ENCODE data around the gene TBC1D12. TPM values are rescaled to one million over a fixed set of nuclear protein-coding genes. Genes with fewer than 3 reads are reported as not detected.

Gene TBC1D12
- total RNA-seq, 1 experiment from 2014 or later = 5.8 TPM

GRCh38 chr10:94358480-94358879 is 43.9 kb upstream of the TBC1D12 start:
- TF ChIP-seq CTCF (IDR thresholded peaks at IDR 0.05; ENCODE audit: unreplicated experiment) = no peak
- Mint-ChIP-seq H3K36me3 (ENCODE audit: insufficient read depth, unreplicated experiment) (peaks cover 14% of the 10 kb centered on the region), H3K4me3 (ENCODE audit: low read depth, unreplicated experiment) (peak overlapping the region; percentile 33), H3K27ac (ENCODE audit: unreplicated experiment) (peak overlapping the region; percentile 3), H3K9me3 (ENCODE audit: low read depth, unreplicated experiment) (no peaks in the 10 kb centered on the region), H3K4me1 (ENCODE audit: low read depth, unreplicated experiment) (peaks cover 13% of the 10 kb centered on the region), H3K27me3 (ENCODE audit: unreplicated experiment) (no peaks in the 10 kb centered on the region)
- DNase-seq = peak; percentile 10
- CTCF ChIA-PET = interaction anchor here (1.0 to 1.1 kb wide), 2 partner anchors 44 to 86 kb away, joined by 4 to 8 read pairs; no protein-coding TSS in a partner anchor
- BruUV-seq (replicated peaks) = no TSS peak
- intact Hi-C loops (cut with micrococcal nuclease; ENCODE audit: unreplicated experiment) = no loop called here

GRCh38 chr10:94361171-94361794 is 41.1 kb upstream of the TBC1D12 start:
- no TSS peak for BruUV-seq (replicated peaks)
- DNase-seq = no peak
- Mint-ChIP-seq H3K4me1 (ENCODE audit: low read depth, unreplicated experiment) (peaks cover 13% of the 10 kb centered on the region), H3K4me3 (ENCODE audit: low read depth, unreplicated experiment) (peak overlapping the region; percentile 77), H3K9me3 (ENCODE audit: low read depth, unreplicated experiment) (no peaks in the 10 kb centered on the region), H3K27me3 (ENCODE audit: unreplicated experiment) (no peaks in the 10 kb centered on the region), H3K36me3 (ENCODE audit: insufficient read depth, unreplicated experiment) (peaks cover 19% of the 10 kb centered on the region), H3K27ac (ENCODE audit: unreplicated experiment) (no peak overlapping the region)
- no peak for TF ChIP-seq CTCF (IDR thresholded peaks at IDR 0.05; ENCODE audit: unreplicated experiment)
- CTCF ChIA-PET = interaction anchor here (1.2 to 1.3 kb wide), 2 partner anchors 42 to 83 kb away, joined by 4 read pairs; no protein-coding TSS in a partner anchor
- intact Hi-C loops (cut with micrococcal nuclease; ENCODE audit: unreplicated experiment) = no loop called here

- peak; percentile 61 for TF ChIP-seq CTCF (IDR thresholded peaks at IDR 0.05; ENCODE audit: unreplicated experiment)
- intact Hi-C loops (cut with micrococcal nuclease; ENCODE audit: unreplicated experiment) = loop anchor here (1.0 to 2.0 kb wide), 2 partner anchors 40 to 82 kb away; partner anchors contain the start of gene TBC1D12
- CTCF ChIA-PET = interaction anchor here (0.6 to 1.3 kb wide), 3 partner anchors 21 to 81 kb away, joined by 3 to 5 read pairs (median 4); no protein-coding TSS in a partner anchor
- peaks cover 19% of the 10 kb centered on the region for H3K36me3 Mint-ChIP-seq (ENCODE audit: insufficient read depth, unreplicated experiment)
- TSS peak; percentile 76 for BruUV-seq (replicated peaks)
- H3K27me3 Mint-ChIP-seq (ENCODE audit: unreplicated experiment) = no peaks in the 10 kb centered on the region
- no peaks in the 10 kb centered on the region for H3K9me3 Mint-ChIP-seq (ENCODE audit: low read depth, unreplicated experiment)
- peaks cover 13% of the 10 kb centered on the region for H3K4me1 Mint-ChIP-seq (ENCODE audit: low read depth, unreplicated experiment)
- peak within 1 kb of the TSS; percentile 67 for H3K27ac Mint-ChIP-seq (ENCODE audit: unreplicated experiment)
- DNase-seq = peak; percentile 93
- H3K4me3 Mint-ChIP-seq (ENCODE audit: low read depth, unreplicated experiment) = peak within 1 kb of the TSS; percentile 77
Measured at GRCh38 chr10:94362360-94363250, 39.7 kb upstream of the TBC1D12 start, which contains the start of gene NOC3L. Gene NOC3L, minus strand, starts transcription at chr10:94362939. Its CDS starts 101 bp downstream, at chr10:94362838.

- intact Hi-C loops (cut with micrococcal nuclease; ENCODE audit: unreplicated experiment) = loop anchor here (2.0 kb wide), 1 partner anchor 40 kb away; the partner anchor contains the start of gene TBC1D12
- TF ChIP-seq CTCF (IDR thresholded peaks at IDR 0.05; ENCODE audit: unreplicated experiment) = no peak
- no peak for DNase-seq
- Mint-ChIP-seq H3K4me1 (ENCODE audit: low read depth, unreplicated experiment) (peaks cover 10% of the 10 kb centered on the region), H3K36me3 (ENCODE audit: insufficient read depth, unreplicated experiment) (peaks cover 19% of the 10 kb centered on the region), H3K27me3 (ENCODE audit: unreplicated experiment) (no peaks in the 10 kb centered on the region), H3K27ac (ENCODE audit: unreplicated experiment) (peak overlapping the region; percentile 67), H3K9me3 (ENCODE audit: low read depth, unreplicated experiment) (no peaks in the 10 kb centered on the region), H3K4me3 (ENCODE audit: low read depth, unreplicated experiment) (peak overlapping the region; percentile 77)
- BruUV-seq (replicated peaks) = no TSS peak
- CTCF ChIA-PET = interaction anchor here (0.5 kb wide), 1 partner anchor 40 kb away, joined by 3 read pairs; no protein-coding TSS in a partner anchor
Measured at GRCh38 chr10:94363251-94363565, 39.1 kb upstream of the TBC1D12 start.
